SK-N-SH (cell line): ENCODE data around the gene EHD2. TPM values are rescaled to one million over a fixed set of nuclear protein-coding genes. Genes with fewer than 3 reads are reported as not detected.

ENCODE experiments used
- CTCF ChIA-PET: fragments of 300-600, 350-600 bp; formaldehyde crosslinking; extraction: SDS; loops from one replicate; lab custom pipeline; 2021; lab: Yijun Ruan, JAX
- POLR2A ChIA-PET: fragments of 350-600 bp; sonication (Branson Sonifier 250); formaldehyde crosslinking; extraction: SDS; loops from one replicate; lab custom pipeline; 2020; ENCODE audit warnings: antibody characterized with exemption, inconsistent platforms; lab: Yijun Ruan, JAX
- DNase-seq: peaks from one replicate; pipeline ENCODE4 v3.0.0; 2012
- H2AFZ ChIP-seq: fragments of 200-600 bp; sonication (generic); 2 replicates; pipeline ENCODE4 v1.8.1; 2016; ENCODE audit warnings: antibody characterized with exemption, mild to moderate bottlenecking, low read depth
- H3F3A ChIP-seq: fragments of 200-600 bp; sonication (generic); replicated peaks from 2 replicates; pipeline ENCODE3; 2016; ENCODE audit warnings: antibody characterized with exemption, mild to moderate bottlenecking; ENCODE audit not compliant: insufficient read depth
- H3K27ac ChIP-seq, 2 experiments: fragments of 200-500 bp in 1 of 2; fragments of 200-600 bp in 1 of 2; sonication (Bioruptor generic) in 1 of 2; sonication (generic), shearing (Covaris generic) in 1 of 2; 2 replicates each; pipeline versions ENCODE4 v1.5.1 to v1.6.1; 2014 to 2016; ENCODE audit warnings: low read depth in 2 of 2, inconsistent platforms in 1 of 2, low read length in 1 of 2, mild to moderate bottlenecking in 1 of 2, mixed read lengths in 1 of 2
- H3K27me3 ChIP-seq: fragments of 200-600 bp; sonication (generic), shearing (Covaris generic); 2 replicates; pipeline ENCODE4 v1.6.1; 2016; ENCODE audit warnings: mixed run types; ENCODE audit not compliant: insufficient read depth
- H3K36me3 ChIP-seq, 2 experiments: fragments of 200-500 bp in 1 of 2; fragments of 200-600 bp in 1 of 2; sonication (Bioruptor generic) in 1 of 2; sonication (generic) in 1 of 2; replicated peaks in 1 of 2; 2 replicates each; pipeline versions ENCODE3 to v1.5.1; 2014 to 2016; ENCODE audit warnings: low read length in 1 of 2, mild to moderate bottlenecking in 1 of 2; ENCODE audit not compliant: insufficient read depth in 2 of 2, control insufficient read depth in 1 of 2
- H3K4me1 ChIP-seq, 2 experiments: fragments of 200-500 bp in 1 of 2; fragments of 200-600 bp in 1 of 2; sonication (Bioruptor generic) in 1 of 2; sonication (generic), shearing (Covaris generic) in 1 of 2; 2 replicates each; pipeline versions ENCODE4 v1.5.1 to v1.6.1; 2014 to 2016; ENCODE audit warnings: low read depth in 1 of 2, low read length in 1 of 2, mixed run types in 1 of 2; ENCODE audit not compliant: insufficient read depth in 2 of 2, control insufficient read depth in 1 of 2
- H3K4me2 ChIP-seq: fragments of 200-600 bp; sonication (generic), shearing (Covaris generic); 2 replicates; pipeline ENCODE4 v1.6.1; 2017; ENCODE audit warnings: mixed run types
- H3K4me3 ChIP-seq, 2 experiments: fragments of 200-500 bp in 1 of 2; fragments of 200-600 bp in 1 of 2; sonication (Bioruptor generic) in 1 of 2; sonication (generic), shearing (Covaris generic) in 1 of 2; 2 replicates each; pipeline versions ENCODE4 v1.5.1 to v1.8.1; 2014 to 2016; ENCODE audit warnings: low read depth in 2 of 2, inconsistent platforms in 1 of 2, low read length in 1 of 2, mild to moderate bottlenecking in 1 of 2, mixed read lengths in 1 of 2, moderate library complexity in 1 of 2
- H3K79me2 ChIP-seq: fragments of 200-600 bp; sonication (generic); 2 replicates; pipeline ENCODE4 v1.8.1; 2017; ENCODE audit warnings: mild to moderate bottlenecking; ENCODE audit not compliant: insufficient read depth
- H3K9ac ChIP-seq: fragments of 200-600 bp; sonication (generic); 2 replicates; pipeline ENCODE4 v1.6.1; 2017; ENCODE audit warnings: mixed run types
- H3K9me2 ChIP-seq: fragments of 200-600 bp; sonication (generic); 2 replicates; pipeline ENCODE4 v1.6.1; 2017; ENCODE audit warnings: mixed run types
- H3K9me3 ChIP-seq: fragments of 200-600 bp; sonication (generic); 2 replicates; pipeline ENCODE4 v1.6.1; 2017; ENCODE audit warnings: mixed run types, mild to moderate bottlenecking, moderate library complexity
- H4K20me1 ChIP-seq: fragments of 200-600 bp; sonication (generic); 2 replicates; pipeline ENCODE4 v1.6.1; 2017; ENCODE audit warnings: mild to moderate bottlenecking, mixed run types; ENCODE audit not compliant: insufficient read depth
- ELF1 ChIP-seq: IDR thresholded peaks from 2 replicates; pipeline ENCODE4 v1.4.0; 2012
- EZH2phosphoT487 ChIP-seq: fragments of 200-600 bp; sonication (generic); IDR thresholded peaks from 2 replicates; pipeline ENCODE4 v1.6.1; 2017; ENCODE audit warnings: low read depth, mixed run types, mild to moderate bottlenecking, antibody characterized with exemption, moderate library complexity, borderline replicate concordance
- FOSL2 ChIP-seq: IDR thresholded peaks from 2 replicates; pipeline ENCODE4 v1.4.0; 2012; ENCODE audit warnings: low read depth, mild to moderate bottlenecking, moderate library complexity, borderline replicate concordance
- GABPA ChIP-seq: IDR thresholded peaks from 2 replicates; pipeline ENCODE4 v1.4.0; 2012; ENCODE audit warnings: low read depth, mild to moderate bottlenecking
- GATA2 ChIP-seq: sonication (generic); formaldehyde crosslinking; IDR thresholded peaks from 2 replicates; pipeline ENCODE4 v1.5.0; 2020; ENCODE audit warnings: mild to moderate bottlenecking, missing genetic modification reagents
- JUND ChIP-seq: IDR thresholded peaks from 2 replicates; pipeline ENCODE4 v1.4.0; 2012
- MAX ChIP-seq: IDR thresholded peaks from 2 replicates; pipeline ENCODE4 v1.4.0; 2012; ENCODE audit warnings: low read depth
- MXI1 ChIP-seq: IDR thresholded peaks from 2 replicates; pipeline ENCODE4 v1.6.1; 2012; ENCODE audit warnings: mild to moderate bottlenecking, low read depth, low read length, improper control_type of control experiment
- NFIC ChIP-seq: IDR thresholded peaks from 2 replicates; pipeline ENCODE4 v1.4.0; 2012; ENCODE audit warnings: borderline replicate concordance
- NRF1 ChIP-seq: IDR thresholded peaks from 2 replicates; pipeline ENCODE4 v1.6.1; 2012; ENCODE audit warnings: low read depth, mild to moderate bottlenecking, low read length
- RAD21 ChIP-seq: IDR thresholded peaks from 2 replicates; pipeline ENCODE4 v1.6.1; 2012; ENCODE audit warnings: mild to moderate bottlenecking, low read length
- RCOR1 ChIP-seq: fragments of 150-350 bp; IDR thresholded peaks from 2 replicates; pipeline ENCODE4 v1.6.1; 2017; ENCODE audit warnings: antibody characterized with exemption, low read length
- REST ChIP-seq: IDR thresholded peaks from 2 replicates; pipeline ENCODE4 v1.6.1; 2012; ENCODE audit warnings: mild to moderate bottlenecking, low read depth, low read length, moderate library complexity
- TCF12 ChIP-seq: IDR thresholded peaks from 2 replicates; pipeline ENCODE4 v1.4.0; 2012
- USF1 ChIP-seq: IDR thresholded peaks from 2 replicates; pipeline ENCODE4 v1.4.0; 2012; ENCODE audit warnings: low read depth, borderline replicate concordance
- ZBTB33 ChIP-seq: IDR thresholded peaks from 2 replicates; pipeline ENCODE4 v1.4.0; 2012; ENCODE audit warnings: low read depth, borderline replicate concordance
- WGBS: methylation state at CpG from one replicate; pipeline ENCODE4 v1.1.6; 2017; ENCODE audit warnings: low lambda C conversion rate; 5-methylcytosine and 5-hydroxymethylcytosine counted together
- polyA plus RNA-seq, 3 experiments: library from polyadenylated mRNA; depleted of rRNA; stranded (reverse); fragments of >200 nt; gene quantifications; 2 replicates each; pipeline ENCODE4 v1.2.3, GENCODE V29; 2012

The EHD2 gene
- polyA plus RNA-seq, 1 of the 3 experiments (the other 2 are of a cell fraction), result 55.5 TPM

GRCh38 chr19:47681388-47681787 lies 31.8 kb upstream of the EHD2 start:
- H3K4me3 ChIP-seq, result no peak overlapping the region
- no peaks in the 10 kb centered on the region for H3K9me2 ChIP-seq
- TF ChIP-seq EZH2phosphoT487, result no peak
- no peak for TF ChIP-seq MXI1
- no peak for TF ChIP-seq NFIC
- TF ChIP-seq NRF1, result no peak
- TF ChIP-seq ELF1, result no peak
- no peak for TF ChIP-seq GATA2 (CRISPR knock-in tag)
- no peak for TF ChIP-seq USF1
- no peak for TF ChIP-seq REST
- TF ChIP-seq MAX, result no peak
- no peak for TF ChIP-seq TCF12
- TF ChIP-seq GABPA, result no peak
- no peak for TF ChIP-seq FOSL2
- no peak for TF ChIP-seq ZBTB33
- no peak for TF ChIP-seq RAD21
- no peak for TF ChIP-seq RCOR1
- no peak for TF ChIP-seq JUND
- H3K27me3 ChIP-seq, result no peaks in the 10 kb centered on the region
- no peak overlapping the region for H3K4me2 ChIP-seq
- H3F3A ChIP-seq, result no peaks in the 10 kb centered on the region
- peaks cover 5 to 14% of the 10 kb centered on the region in 2 experiments for H3K36me3 ChIP-seq
- no peak overlapping the region for H2AFZ ChIP-seq
- no peak for DNase-seq
- no peaks in the 10 kb centered on the region for H3K4me1 ChIP-seq
- peaks cover 6% of the 10 kb centered on the region; the same call in 1 of the 2 replicates for H4K20me1 ChIP-seq
- no peaks in the 10 kb centered on the region for H3K9me3 ChIP-seq
- WGBS, result 90% methylated on average over 6 of the region's 6 CpGs
- no peak overlapping the region for H3K9ac ChIP-seq
- H3K27ac ChIP-seq, result no peak overlapping the region
- CTCF ChIA-PET, result interaction anchor here (1.2 kb wide), 1 partner anchor 26 kb away, joined by 4 read pairs; no protein-coding TSS in a partner anchor
- POLR2A ChIA-PET, result no interaction called here
- H3K79me2 ChIP-seq, result peaks cover 5% of the 10 kb centered on the region; the same call in 1 of the 2 replicates
